HG03108 (cell line): ENCODE measurements around the gene PRKAG1.
"Not testable (repeated sequence)": the region's sequence is repeated elsewhere in the genome, so short reads cannot be mapped to it uniquely, and the experiment has no call there.

ENCODE experiments used
- ATAC-seq: cut with Tn5 transposase; IDR thresholded peaks from one replicate; pipeline ENCODE4 v1.9.1; 2021; ENCODE audit warnings: moderate library complexity; ENCODE audit not compliant: unreplicated experiment

The PRKAG1 gene

GRCh38 chr12:49018261-49019119 is at the start of gene PRKAG1:
TSS of gene PRKAG1 (minus strand) at chr12:49018776. CDS start at chr12:49018740, 36 bp downstream.
- ATAC-seq: peak; percentile 94

GRCh38 chr12:49066120-49066519 is 47.5 kb upstream of the PRKAG1 start:
- ATAC-seq: no peak

- ATAC-seq: no peak
Measured at GRCh38 chr12:49064767-49065152, 46.2 kb upstream of the PRKAG1 start.

GRCh38 chr12:49061916-49062315 is 43.3 kb upstream of the PRKAG1 start:
- not testable (repeated sequence) for ATAC-seq

GRCh38 chr12:49061157-49061650 is 42.6 kb upstream of the PRKAG1 start:
- ATAC-seq: no peak

- ATAC-seq: peak; percentile 52
Measured at GRCh38 chr12:49060237-49061156, 41.9 kb upstream of the PRKAG1 start, which contains the start of gene KMT2D. TSS of gene KMT2D (minus strand) at chr12:49060794. CDS start at chr12:49055324, 5,470 bp downstream.

- peak; percentile 8 for ATAC-seq
Measured at GRCh38 chr12:49059299-49060171, 41.0 kb upstream of the PRKAG1 start.

DNA sequence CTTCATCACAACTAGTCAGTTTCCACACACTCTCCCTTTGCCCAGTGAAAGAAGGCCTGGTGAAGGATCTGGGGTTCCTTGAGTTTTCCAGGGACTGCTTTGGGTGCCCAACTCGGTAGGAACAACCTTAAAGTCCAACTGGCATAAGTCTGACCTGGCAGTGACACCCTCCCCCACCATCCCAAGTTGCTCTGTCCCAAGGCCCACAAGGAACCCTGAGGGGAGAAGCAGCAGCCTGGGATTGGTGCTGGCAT is 40.4 kb upstream of the PRKAG1 start:
- ATAC-seq: no peak

DNA sequence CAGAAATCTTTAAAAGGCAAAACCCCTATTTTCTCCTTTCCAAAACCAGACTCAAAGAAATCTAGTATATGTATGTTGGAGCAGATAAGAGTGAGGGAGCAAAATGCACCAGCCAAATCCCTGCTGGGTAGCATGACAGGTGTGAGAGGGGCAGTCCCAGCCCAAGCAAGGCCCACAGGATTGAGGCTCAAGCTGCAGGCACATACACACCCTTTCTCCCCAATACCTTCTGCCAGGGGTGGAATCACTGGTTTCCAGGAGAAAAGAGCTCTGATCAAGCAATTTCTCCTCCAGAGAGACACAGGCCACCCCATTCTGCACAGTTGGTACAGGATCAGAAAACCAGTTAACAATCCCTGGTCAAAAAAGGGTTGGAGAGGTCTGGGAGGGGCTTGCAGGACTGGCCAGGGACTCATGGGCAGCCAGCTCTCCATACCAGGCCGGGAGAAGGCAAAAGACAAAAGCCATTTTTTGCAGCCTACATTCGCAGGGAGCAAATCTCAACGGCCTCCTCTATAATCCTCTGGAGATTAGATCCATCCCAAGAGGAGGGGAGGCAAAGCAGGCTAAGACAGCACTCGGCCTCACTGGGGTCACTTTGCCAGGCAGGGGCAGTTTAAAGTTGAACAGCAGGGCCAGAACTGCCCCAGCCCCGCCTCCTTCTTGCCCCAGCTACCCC is 39.9 kb upstream of the PRKAG1 start:
- ATAC-seq: no peak

GRCh38 chr12:49057888-49058287 is 39.3 kb upstream of the PRKAG1 start:
- no peak for ATAC-seq

- peak; percentile 48 for ATAC-seq
Measured at GRCh38 chr12:49055978-49056754, 37.6 kb upstream of the PRKAG1 start.

- no peak for ATAC-seq
Measured at GRCh38 chr12:49055092-49055491, 36.5 kb upstream of the PRKAG1 start.

GRCh38 chr12:49054524-49054923 is 35.9 kb upstream of the PRKAG1 start:
- ATAC-seq: no peak

DNA sequence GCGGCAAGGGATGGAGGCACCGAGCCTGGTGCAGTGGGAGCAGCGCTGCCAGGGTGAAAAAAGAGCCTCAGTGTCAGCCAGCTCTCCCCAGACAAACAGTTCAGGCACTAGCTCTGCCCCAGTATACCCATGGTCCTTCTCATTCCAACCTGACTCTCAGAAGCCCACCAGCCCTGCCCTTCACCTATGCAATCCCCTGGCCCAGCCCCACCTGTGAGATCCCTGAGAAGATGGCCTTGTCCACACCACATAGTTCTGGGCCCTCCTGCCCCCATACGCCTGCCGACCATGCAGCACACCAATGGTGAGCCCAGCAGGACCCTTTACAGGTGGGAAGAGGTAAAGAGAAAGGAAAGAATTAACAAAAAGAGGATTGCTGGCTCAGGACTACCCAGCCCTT is 35.5 kb upstream of the PRKAG1 start:
- ATAC-seq: no peak

- ATAC-seq: no peak
Measured at GRCh38 chr12:49052451-49053208, 34.1 kb upstream of the PRKAG1 start.

GRCh38 chr12:49051777-49052438 is 33.3 kb upstream of the PRKAG1 start:
- no peak for ATAC-seq

GRCh38 chr12:49051373-49051764 is 32.8 kb upstream of the PRKAG1 start:
- no peak for ATAC-seq
